HEK293T (cell line): Measurements from ENCODE around the gene BCAR3.

Experiments
- BHLHE40 ChIP-seq: fragments of 450-650 bp; IDR thresholded peaks from 2 replicates; pipeline ENCODE4 v1.6.1; 2016; ENCODE audit warnings: mild to moderate bottlenecking, moderate library complexity, borderline replicate concordance
- CTBP1 ChIP-seq: fragments of 450-650 bp; IDR thresholded peaks from 2 replicates; pipeline ENCODE4 v1.6.1; 2016; ENCODE audit warnings: borderline replicate concordance
- FOXA1 ChIP-seq: fragments of 450-650 bp; IDR thresholded peaks from 2 replicates; pipeline ENCODE4 v1.6.1; 2016; ENCODE audit warnings: mild to moderate bottlenecking
- FOXK2 ChIP-seq: fragments of 450-650 bp; IDR thresholded peaks from 2 replicates; pipeline ENCODE4 v1.6.1; 2016; ENCODE audit warnings: mild to moderate bottlenecking
- FOXM1 ChIP-seq: fragments of 450-650 bp; IDR thresholded peaks from 2 replicates; pipeline ENCODE4 v1.6.1; 2017; ENCODE audit warnings: mild to moderate bottlenecking, borderline replicate concordance
- SP1 ChIP-seq: fragments of 450-650 bp; IDR thresholded peaks from 2 replicates; pipeline ENCODE4 v1.6.1; 2017
- SUZ12 ChIP-seq: fragments of 450-650 bp; IDR thresholded peaks from 2 replicates; pipeline ENCODE4 v1.6.1; 2016; ENCODE audit warnings: mild to moderate bottlenecking
- TARDBP ChIP-seq: fragments of 450-650 bp; IDR thresholded peaks from 2 replicates; pipeline ENCODE4 v1.6.1; 2016
- ZNF384 ChIP-seq: fragments of 450-650 bp; IDR thresholded peaks from 2 replicates; pipeline ENCODE4 v1.6.1; 2016

- TF ChIP-seq SP1 (no peak), TARDBP (no peak), FOXA1 (no peak), SUZ12 (no peak), BHLHE40 (no peak), FOXK2 (no peak), CTBP1 (no peak), FOXM1 (no peak), ZNF384 (no peak)
Measured at GRCh38 chr1:93694039-93694438, 12.4 kb upstream of the BCAR3 start.
